Measurements from ENCODE around the gene MAGED1. TPM values are rescaled to one million over a fixed set of nuclear protein-coding genes. Genes with fewer than 3 reads are reported as not detected.
A peak's percentile ranks its signal among the peaks of the same experiment; 100 is the strongest.

MAGED1 gene
- total RNA-seq, 1 donor: 226 TPM

GRCh38 chrX:51855698-51856097, 37.7 kb upstream of the MAGED1 start:
- DNase-seq (ENCODE audit: low read depth): no peak
- no peak overlapping the region for H3K4me3 ChIP-seq (ENCODE audit: low read depth, low read length)
- no peak for TF ChIP-seq CTCF (IDR thresholded peaks at IDR 0.05; ENCODE audit: insufficient read depth, low read length)

GRCh38 chrX:51857159-51857733, 36.2 kb upstream of the MAGED1 start:
- no peak for DNase-seq (ENCODE audit: low read depth)
- H3K4me3 ChIP-seq (ENCODE audit: low read depth, low read length): no peak overlapping the region
- TF ChIP-seq CTCF (IDR thresholded peaks at IDR 0.05; ENCODE audit: insufficient read depth, low read length): no peak

GRCh38 chrX:51860679-51861078, 32.7 kb upstream of the MAGED1 start:
- H3K4me3 ChIP-seq (ENCODE audit: low read depth, low read length): no peak overlapping the region
- DNase-seq (ENCODE audit: low read depth): peak; percentile 36
- TF ChIP-seq CTCF (IDR thresholded peaks at IDR 0.05; ENCODE audit: insufficient read depth, low read length): peak; percentile 43

GRCh38 chrX:51862920-51863319, 30.5 kb upstream of the MAGED1 start:
- DNase-seq (ENCODE audit: low read depth): no peak
- no peak for TF ChIP-seq CTCF (IDR thresholded peaks at IDR 0.05; ENCODE audit: insufficient read depth, low read length)
- no peak overlapping the region for H3K4me3 ChIP-seq (ENCODE audit: low read depth, low read length)

- H3K4me3 ChIP-seq (ENCODE audit: low read depth, low read length): no peak overlapping the region
- peak; percentile 16 for DNase-seq (ENCODE audit: low read depth)
- TF ChIP-seq CTCF (IDR thresholded peaks at IDR 0.05; ENCODE audit: insufficient read depth, low read length): no peak
Measured at GRCh38 chrX:51866210-51866609, 27.2 kb upstream of the MAGED1 start.

GRCh38 chrX:51867626-51868025, 25.8 kb upstream of the MAGED1 start:
- no peak for DNase-seq (ENCODE audit: low read depth)
- TF ChIP-seq CTCF (IDR thresholded peaks at IDR 0.05; ENCODE audit: insufficient read depth, low read length): no peak

GRCh38 chrX:51870354-51870753, 23.1 kb upstream of the MAGED1 start:
- DNase-seq (ENCODE audit: low read depth): no peak
- TF ChIP-seq CTCF (IDR thresholded peaks at IDR 0.05; ENCODE audit: insufficient read depth, low read length): no peak
- no peak overlapping the region for H3K4me3 ChIP-seq (ENCODE audit: low read depth, low read length)

More at GRCh38 chrX:51867626-51868025, 25.8 kb upstream of the MAGED1 start:
- no peak overlapping the region for H3K4me3 ChIP-seq (ENCODE audit: low read depth, low read length)

Measured in fibroblast of the aortic adventitia (primary cell).